ENCODE measurements around the gene SRGAP2B.
"Not testable (repeated sequence)": the region's sequence is repeated elsewhere in the genome, so short reads cannot be mapped to it uniquely, and the experiment has no call there.

Gene SRGAP2B

DNA sequence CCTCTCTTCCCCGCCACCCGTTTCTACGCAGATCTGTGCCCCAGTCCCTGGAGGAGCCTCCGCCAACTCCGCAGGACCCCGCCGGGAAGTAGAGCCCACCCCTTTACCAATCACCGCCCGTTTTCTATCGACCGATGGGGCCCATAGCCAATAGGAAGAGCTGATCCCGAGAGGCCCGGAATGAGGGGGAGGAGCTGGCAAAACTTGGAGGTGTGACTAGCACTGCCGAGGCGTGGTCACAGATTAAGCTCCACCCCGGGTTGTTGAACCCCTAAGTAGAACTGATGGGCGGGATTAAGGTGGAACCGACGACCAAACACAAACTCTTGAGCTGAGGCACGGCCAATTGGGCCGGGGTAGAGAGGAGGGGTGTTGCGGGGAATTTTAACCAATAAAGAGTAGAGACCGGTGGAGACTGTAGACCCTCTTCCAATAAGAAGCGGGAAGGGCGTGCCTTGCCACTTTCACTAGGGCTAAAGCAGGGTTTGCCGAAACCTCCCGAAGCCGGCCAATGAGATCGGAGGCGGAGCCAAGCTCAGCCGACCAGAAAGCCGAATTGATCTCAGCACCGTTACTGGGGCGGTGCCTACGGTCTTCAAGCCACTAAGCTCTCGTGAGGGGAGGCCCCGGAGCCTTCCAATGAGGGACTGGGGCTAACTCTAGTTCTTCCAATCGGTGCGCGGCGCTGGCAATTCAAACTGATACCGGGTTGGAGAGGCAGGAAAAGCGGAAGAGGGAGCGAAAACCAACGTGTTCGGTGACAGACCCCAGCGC lies at the start of gene SRGAP2B, which contains the start of gene FAM72D:
TSS of gene SRGAP2B (minus strand) at position 45 of the 774 bp plus-strand sequence. CDS start 2,427 bp downstream, outside the sequence.
TSS of gene FAM72D (plus strand) at position 691 of the 774 bp plus-strand sequence. CDS start 874 bp downstream, outside the sequence.
- not testable (repeated sequence) for DNase-seq

DNA sequence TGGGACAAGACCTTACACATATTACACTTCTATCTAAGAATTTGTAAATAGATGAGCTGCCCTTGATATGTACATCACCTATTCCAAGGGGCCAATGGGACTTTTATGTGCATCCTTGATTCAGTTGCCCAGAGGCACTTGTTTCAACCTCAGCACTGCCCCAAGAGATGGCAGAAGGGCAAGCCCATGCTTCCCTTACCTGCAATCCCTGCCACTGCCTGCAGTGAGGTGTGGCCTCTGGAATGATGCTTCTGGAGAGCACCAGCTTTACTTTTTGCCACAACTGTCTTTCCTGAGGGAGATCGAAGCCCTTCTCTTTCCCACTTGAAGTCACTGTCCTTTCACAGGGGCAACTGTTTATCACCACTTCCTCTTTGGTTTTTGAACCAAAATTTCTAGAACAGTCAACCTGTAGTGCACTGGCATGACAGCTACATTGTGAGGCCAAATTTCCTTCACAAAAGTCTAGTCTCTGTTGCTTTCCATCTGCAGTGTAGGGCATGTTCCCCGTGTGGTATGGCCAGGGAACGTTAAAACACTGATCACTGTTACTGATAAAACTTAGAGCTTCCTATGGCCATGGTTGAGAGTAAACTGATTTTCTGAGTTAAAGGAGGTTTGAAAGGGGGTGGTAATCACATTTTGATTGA lies 49.3 kb upstream of the SRGAP2B start:
- DNase-seq: not testable (repeated sequence)

DNA sequence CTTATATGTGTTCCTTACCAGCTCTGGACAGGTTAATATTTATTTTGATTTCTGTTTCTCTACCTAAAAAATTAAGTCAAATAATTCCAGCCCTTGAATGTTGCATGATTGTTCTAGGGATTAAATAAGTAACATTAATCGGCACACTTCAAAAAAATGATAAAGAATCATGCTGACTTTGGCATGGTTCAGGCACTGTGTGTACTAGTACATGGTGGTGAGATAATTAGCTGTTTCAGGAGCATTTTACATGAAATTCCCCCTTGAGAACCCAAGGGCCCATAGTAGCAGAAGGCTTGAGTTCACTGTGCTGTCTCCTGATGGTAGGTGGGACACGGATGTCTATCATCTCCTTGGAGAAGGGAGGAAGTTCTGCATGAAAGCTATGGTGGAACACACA lies 45.4 kb upstream of the SRGAP2B start:
- not testable (repeated sequence) for DNase-seq

DNA sequence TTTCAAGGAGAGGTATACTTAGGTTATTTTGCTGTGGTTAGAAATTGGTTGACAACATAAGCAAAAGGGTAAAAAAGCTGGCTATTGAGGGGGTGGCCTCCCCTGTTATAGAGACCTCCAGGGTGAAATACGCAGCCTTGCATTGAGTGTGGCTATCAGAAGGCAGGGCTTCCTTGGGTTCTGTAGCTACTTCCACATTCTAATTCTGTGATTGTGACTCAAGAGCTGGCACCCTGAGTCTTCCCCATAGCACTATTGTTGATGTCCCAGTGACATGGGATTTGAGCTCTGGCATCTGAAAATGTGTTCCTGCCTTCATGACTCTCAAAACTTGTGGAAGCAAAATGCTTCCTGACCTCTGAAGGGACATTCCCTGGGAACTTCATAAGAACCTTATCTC lies 39.3 kb upstream of the SRGAP2B start:
- not testable (repeated sequence) for DNase-seq

DNA sequence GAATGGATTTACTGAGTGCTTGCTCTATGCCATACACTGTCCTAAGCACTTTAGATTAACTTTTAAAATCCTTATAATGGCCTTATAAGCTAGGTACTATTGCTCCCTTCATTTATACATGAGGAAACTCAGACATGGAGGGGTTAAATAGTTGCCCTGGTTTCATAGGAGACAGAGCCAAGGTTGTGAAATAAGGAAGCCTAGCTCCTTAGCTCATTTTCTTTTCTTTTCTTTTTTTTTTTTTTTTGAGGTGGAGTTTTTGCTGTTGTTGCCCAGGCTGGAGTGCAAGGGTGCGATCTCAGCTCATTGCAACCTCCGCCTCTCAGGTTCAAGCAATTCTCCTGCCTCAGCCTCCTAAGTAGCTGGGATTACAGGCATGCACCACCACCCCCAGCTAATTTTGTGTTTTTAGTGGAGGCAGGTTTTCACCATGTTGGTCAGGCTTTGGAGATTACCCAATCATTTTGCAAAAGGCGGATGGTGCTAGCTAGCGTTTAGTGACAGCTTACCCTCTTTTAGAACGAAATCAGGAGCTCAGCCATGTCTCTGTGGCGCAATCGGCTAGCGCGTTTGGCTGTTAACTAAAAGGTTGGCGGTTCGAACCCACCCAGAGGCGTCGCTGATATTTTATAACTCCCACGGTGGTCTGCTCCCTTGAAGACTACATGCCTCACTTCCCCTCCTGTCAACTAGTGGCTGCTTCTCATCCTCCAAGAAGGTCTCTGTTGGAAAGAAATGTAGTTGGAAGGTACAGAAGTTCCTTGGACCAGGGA lies 33.8 kb upstream of the SRGAP2B start:
- not testable (repeated sequence) for DNase-seq

DNA sequence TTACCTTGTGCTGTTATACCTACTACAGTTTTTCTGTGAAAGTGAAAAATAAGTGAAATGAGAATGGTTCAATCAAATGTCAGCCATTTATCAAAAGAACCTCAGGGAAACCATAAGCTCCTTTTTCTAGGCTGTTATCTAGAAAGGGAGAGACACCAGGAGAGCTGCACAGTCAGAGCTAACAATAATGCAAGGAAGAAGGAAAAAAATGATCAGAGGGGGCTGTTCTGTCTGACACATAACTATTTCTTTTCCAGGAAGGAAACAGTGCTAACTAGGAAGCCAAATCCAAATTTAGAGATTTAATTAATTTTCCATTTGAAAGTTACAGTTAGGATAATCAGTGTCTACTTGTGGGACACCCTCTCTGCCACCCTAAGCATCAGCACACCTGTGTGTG lies 32.0 kb upstream of the SRGAP2B start:
- DNase-seq: not testable (repeated sequence)

DNA sequence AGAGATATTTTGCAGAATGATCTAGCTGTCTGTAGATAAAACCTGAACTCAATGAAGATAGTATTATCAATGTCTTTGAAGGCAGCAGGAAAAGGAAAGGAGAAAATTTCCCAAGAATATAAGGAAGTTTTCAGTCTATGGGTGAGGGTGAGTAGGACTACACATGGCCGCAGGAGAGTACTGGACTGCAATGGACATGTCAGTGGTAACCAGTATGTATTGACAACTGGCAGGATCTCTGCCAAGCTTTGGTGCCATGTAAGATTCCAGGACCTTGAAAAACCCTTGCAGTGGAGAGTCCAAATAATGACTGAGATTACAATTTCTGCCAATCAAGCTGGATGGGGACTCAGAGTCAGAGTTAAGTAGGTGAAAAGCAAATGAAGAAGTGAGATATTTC lies 30.0 kb upstream of the SRGAP2B start:
- DNase-seq: not testable (repeated sequence)

DNA sequence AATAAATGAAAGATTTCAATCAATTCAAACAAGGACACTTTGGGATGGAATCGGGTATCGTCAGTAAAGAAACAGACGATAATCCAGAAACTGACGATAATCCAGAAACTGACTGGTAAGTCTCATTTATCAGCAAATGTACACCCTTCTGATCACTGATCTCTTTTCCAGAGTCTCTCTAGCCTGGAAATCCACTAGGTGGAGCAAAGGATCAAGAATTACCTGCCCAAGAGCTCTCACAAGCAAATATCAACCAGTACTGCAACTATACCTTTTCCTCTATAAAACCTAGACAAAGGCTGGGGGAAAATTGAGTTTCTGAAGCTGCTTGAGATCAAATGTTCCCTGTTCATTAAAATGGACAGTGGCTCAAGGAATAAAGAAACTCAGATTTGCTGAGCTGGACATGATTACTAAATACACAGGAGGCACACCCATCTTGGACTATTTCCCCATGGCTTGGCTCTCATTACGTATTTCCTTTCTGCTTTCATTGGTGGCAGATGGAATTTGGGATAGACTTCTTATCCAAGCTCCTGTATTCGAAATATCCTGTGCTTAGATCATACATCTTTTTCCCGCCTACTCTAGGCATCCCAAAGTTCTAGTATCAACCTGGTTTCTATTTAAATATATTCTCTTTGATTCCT lies 29.0 kb upstream of the SRGAP2B start:
- DNase-seq: not testable (repeated sequence)

DNA sequence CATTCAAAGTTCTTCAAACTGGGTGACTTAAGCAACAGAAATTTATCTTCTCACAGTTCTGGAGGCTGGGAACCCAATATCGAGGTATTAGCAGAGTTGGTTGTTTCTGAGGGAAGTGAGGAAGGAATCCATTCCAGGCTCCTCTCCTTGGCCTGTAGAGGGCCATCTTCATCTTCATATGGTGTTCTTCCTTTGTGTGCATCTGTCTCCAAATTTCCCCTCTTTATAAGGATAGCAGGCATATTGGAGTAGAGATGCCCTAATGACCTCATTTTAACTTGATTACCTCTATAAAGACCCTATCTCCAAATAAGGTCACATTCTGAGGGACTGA lies 27.9 kb upstream of the SRGAP2B start:
- not testable (repeated sequence) for DNase-seq

DNA sequence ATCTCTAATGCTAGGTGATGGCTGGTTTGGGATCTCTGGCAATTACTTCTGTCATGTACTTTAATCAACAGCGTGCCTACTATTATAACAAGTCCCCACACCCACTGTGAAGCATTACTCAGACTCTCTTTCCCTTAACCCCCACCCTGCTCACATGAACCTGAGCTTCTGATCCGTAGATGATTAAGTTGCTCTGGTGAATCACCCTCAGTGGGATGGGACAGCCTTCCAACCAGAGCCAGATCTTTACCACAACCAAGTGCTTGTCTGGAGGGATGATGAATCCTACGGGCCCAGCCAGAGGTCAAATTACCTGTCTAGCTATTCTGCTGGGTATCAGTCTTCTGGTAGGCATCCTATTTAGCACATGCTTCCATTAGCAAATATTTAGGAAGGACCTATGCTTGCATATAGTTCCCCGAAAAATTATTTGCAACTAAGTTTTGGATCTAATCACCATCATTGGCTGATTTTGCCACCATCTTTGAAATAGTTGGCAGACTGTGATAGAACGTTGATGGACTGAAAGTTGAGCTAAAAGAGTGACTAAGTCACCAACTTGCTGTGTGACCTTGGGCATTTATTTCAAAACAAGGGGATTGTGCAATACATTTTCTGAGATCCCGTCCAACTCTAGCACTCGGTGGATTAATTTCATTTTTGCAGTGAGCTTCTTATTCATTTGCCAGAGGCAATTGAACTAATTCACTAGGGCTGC lies 27.4 kb upstream of the SRGAP2B start:
- not testable (repeated sequence) for DNase-seq

DNA sequence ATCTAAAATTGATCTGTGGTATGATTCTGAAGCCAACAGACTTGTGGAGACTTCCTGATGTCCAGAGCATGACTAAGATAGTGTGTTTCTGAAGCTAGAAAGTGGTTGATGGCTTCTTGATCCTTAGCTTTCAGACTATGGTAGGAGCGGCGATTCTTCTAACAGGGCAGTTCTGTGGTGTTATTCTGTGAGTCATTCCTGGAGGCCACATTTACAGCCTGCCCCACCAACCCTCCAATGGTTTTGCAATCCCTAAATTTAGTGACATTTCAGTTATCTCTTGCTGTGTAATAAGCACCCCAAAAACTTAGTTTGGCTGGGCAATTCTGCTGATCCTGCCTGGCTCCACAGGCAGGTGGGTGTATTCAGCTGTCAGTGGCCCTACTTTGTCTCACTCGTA lies 24.7 kb upstream of the SRGAP2B start:
- DNase-seq: not testable (repeated sequence)

DNA sequence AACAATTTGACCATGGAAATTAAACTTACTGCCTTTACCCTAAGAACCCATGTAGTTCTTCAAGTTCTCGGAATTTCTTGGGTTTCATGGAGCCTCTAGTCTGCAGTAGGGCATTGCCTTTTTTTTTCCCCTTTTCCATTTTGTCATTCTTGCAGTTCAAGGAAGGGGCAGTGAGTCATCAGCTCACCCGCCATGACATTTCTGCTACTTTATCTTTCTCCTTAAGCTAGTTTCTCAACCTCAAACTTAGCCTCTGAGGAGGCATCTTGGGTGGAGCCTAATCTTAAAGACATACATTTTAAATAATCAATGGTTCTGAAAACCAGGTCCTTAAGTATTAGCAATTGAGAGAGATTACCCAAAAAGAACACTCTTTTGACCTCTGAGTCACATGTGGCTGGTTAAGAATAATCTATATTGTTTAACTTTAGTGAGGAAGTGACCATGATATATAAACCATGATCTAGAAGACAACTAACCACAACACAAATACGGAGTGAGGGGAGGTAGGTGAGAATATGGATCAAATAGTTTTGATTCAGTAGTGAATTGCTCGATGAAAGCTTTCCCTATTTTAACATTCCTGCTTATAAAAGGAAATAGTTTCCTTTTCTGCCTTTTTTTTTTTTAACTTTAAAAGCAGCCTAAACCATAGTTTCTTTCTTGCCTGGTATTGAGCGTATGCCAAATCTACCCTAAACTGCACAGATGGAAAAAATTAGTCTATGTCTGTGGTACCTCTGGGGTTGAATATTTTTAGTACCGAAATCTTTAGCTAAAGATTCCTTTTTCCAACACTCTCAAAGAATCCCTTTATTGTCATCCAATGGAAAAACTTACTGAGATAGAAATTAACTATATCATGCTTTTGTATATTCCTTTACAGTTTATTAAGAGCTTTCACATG lies 20.7 kb upstream of the SRGAP2B start:
- DNase-seq: not testable (repeated sequence)

DNA sequence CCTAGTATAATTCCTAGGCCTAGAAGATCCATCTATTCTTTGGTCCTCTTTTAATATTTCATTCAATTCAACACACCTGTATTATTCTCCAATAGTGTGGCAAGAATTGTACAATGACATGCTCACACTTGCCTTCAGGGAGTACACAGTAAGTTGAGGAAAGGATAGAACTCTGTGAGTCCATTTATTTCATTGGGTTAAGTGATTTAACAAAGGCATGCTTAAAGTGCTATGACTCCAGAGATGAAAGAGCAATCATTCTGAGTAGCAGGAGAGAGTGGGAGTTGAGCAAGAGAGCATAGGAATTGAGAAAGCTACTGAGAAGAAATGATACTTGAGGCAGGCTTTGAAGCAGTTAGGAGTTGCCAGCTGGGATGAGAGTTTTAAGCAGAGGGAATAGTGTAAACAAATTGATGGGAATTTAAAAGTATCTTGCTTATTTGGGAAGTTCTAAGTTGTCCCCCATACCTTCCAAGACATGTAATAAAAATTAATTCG lies 19.5 kb upstream of the SRGAP2B start:
- DNase-seq: not testable (repeated sequence)

DNA sequence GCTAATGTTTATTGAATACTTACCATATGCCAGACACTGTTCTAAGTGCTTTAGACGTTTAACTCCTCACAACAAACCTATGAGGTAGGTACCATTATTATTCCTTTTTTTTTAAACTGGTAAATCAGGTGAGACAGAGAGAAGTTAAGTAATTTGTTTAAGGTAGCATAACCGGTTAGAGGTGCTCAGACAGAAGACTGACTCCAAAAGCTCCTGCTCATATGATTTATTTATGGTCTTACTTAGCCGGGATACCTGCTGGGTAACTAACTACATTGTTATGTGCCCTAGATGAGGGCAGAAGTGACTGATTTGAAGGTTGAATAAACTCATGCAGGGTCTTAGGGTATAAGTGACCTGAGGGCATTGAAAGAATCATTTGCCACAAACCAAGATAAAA lies 17.6 kb upstream of the SRGAP2B start:
- DNase-seq: not testable (repeated sequence)

DNA sequence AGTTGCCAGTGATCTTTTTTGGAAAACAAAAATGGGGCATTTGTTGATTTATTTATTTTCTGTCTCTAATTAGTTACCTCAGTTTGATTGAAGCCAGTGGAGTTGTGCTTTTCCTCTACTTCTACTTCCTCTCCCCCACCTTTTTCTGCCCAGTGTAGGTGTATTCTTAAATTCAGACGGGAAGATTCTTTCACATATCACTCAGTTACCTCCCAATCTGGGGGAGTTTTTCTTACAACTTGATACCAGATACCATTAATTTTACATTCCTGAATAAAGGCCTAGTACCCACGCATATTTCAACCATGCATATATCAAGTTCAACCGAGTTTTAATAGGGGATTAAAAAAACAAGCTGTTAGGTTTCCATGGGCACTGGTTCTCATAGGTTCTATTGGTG lies 16.5 kb upstream of the SRGAP2B start:
- DNase-seq: not testable (repeated sequence)

DNA sequence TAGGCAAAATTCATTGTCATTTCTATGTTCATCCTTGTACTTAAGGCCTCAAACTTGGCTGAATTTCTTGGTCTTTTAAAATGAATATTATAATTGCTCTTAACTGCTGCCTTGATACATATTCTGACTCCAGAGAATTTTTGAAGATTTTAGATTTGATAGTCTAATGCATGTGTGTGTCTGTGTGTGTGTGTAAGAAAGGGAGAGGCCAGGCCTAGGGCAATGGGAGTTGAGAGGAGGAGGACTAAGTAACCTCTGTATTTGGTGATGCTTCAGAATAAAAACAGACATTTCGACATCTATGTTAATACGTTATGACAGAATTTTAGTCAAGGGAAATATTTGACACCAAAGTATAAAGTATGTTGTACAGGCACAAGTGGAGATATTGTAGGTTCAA lies 8.2 kb upstream of the SRGAP2B start:
- not testable (repeated sequence) for DNase-seq

DNA sequence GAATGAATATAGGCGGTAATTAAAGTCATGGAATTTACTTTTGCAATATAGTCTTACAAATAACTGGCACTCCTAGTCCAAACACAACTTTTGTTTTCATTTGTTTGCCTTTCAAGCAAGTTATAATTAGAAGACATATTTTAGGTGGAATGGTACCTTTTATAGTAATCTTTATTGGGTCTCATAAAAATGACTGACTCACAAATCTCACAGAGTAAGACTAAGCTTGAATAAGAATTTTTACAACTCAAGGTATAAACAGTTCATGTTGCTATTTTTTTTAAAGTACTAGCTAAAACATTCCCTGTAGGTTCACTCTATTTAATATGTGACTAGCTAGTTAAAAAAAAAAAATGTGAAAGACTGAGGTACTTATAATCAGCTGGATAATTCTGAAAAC lies 6.6 kb upstream of the SRGAP2B start:
- not testable (repeated sequence) for DNase-seq

DNA sequence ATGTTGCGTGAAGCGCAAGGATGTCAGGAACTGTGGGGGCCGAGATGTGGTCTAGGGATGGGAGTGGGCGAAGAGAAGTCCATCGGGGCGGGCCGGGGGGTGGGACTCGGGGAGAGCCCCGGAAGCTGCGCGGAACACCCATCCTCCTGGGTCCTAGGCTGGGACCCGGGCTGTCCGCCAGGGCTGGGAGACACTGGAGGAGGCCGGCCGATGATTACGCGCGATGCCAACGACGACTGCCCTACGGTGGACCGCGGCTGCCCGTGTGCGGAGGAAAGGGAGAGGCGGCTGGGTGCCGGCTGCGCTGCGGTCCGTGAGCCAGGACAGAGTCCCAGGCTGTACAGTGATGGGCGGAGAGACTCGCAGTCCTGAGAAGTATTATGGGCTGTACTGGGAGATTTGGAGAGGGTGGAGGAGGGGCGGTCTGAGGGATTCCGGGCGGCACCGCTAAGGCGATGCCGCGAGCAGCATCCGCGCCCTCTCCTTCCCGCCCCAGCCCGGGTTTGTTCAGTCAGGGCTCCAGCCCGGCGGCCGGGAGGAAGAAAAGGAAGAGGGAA lies 395 bp downstream of the SRGAP2B start:
- not testable (repeated sequence) for DNase-seq

DNA sequence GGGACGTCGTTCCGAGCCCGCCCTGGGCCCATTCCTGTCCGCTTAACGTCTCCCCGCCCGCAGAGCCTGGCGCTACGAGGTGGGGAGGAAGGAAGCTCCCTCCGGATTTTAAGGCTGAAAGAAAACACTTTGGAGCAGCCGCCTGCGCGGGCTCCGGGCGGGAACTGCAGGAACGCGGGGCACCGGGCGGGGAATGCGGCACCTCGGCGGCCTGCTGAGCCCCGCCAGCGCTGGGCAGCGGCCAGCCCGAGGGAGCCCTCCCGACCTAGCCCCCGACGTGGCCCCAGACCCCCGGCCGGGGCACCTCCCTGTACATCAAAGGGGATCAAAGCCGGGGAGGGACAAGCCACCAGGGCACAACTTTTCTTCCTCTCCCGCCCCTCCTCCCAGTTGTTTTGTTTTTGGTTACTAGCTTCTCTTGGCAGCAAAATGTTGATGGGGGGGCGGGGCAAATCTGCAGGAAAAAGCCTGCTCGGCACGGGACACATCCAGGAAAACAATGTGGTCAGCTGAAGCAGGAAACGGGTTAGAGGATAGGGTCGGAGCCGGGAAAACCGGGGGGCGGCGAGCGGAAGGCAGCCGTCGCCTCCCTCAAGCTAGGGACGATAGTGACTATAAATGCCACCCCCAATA lies 1.5 kb downstream of the SRGAP2B start:
- DNase-seq: not testable (repeated sequence)

Measured in NCI-H1105 treated with DMSO at 0.1 percent for 48 hours (cell line).